Measurements from ENCODE around the gene RFT1. TPM values are rescaled to one million over a fixed set of nuclear protein-coding genes. Genes with fewer than 3 reads are reported as not detected.

The RFT1 gene
- total and polyA plus RNA-seq, 2 donors (not counting 3 experiments of a cell fraction or from before 2014, with no cell fraction given) = 29.8 to 39.9 TPM

GRCh38 chr3:53179580-53179979 lies 49.3 kb upstream of the RFT1 start:
- H4K20me1 ChIP-seq (replicated peaks; ENCODE audit: control insufficient read depth, extremely low read depth, insufficient read depth, low read length) = no peaks in the 10 kb centered on the region
- H3K4me3 ChIP-seq (replicated peaks in 1 of 3; ENCODE audit: insufficient read depth in 1 of 3, low read depth in 1 of 3, low read length in 3 of 3) = no peak overlapping the region
- H3K4me1 ChIP-seq (ENCODE audit: control insufficient read depth, extremely low read depth, insufficient read depth, low read length) = peaks cover 3% of the 10 kb centered on the region
- intact Hi-C loops (cut with micrococcal nuclease) = no loop called here
- no peaks in the 10 kb centered on the region for H3K9me1 ChIP-seq (replicated peaks; ENCODE audit: control insufficient read depth, extremely low read depth, insufficient read depth, low read length)
- no peaks in the 10 kb centered on the region for H3K9me3 ChIP-seq (replicated peaks; ENCODE audit: control insufficient read depth, insufficient read depth, low read length)
- DNase-seq (ENCODE audit: low read depth, low spot score) (no peak), FAIRE-seq (no peak)
- H3K27me3 ChIP-seq (ENCODE audit: control insufficient read depth in 2 of 2, insufficient read depth in 2 of 2, low read length in 2 of 2) = no peaks in the 10 kb centered on the region
- H3K79me2 ChIP-seq (ENCODE audit: control insufficient read depth, insufficient read depth, low read length) = no peaks in the 10 kb centered on the region
- H3K36me3 ChIP-seq (ENCODE audit: control insufficient read depth in 2 of 2, extremely low read depth in 1 of 2, insufficient read depth in 2 of 2, low read length in 2 of 2) = peaks cover 7 to 17% of the 10 kb centered on the region in 2 experiments
- no peak overlapping the region for H3K4me2 ChIP-seq (ENCODE audit: insufficient read depth, low read length)
- no peak overlapping the region for H3K27ac ChIP-seq (ENCODE audit: insufficient read depth, low read depth, low read length)
- BruUV-seq (replicated peaks) = no TSS peak
- H3K9ac ChIP-seq (replicated peaks; ENCODE audit: extremely low read depth, insufficient read depth, low read length) = no peak overlapping the region
- no peak overlapping the region for H2AFZ ChIP-seq (ENCODE audit: low read depth, low read length)
- ChIA-PET CTCF (no interaction called here), POLR2A (no interaction called here)
- TF ChIP-seq EZH2 (IDR thresholded peaks at IDR 0.05; ENCODE audit: borderline replicate concordance, low read depth, low read length, severe bottlenecking) = no peak
- no peak for TF ChIP-seq POLR2AphosphoS5 (IDR thresholded peaks at IDR 0.05; ENCODE audit: insufficient read depth, low read depth, low read length)
- TF ChIP-seq CTCF (IDR thresholded peaks at IDR 0.05; ENCODE audit: extremely low read depth in 1 of 2, insufficient read depth in 1 of 2, low read depth in 1 of 2, low read length in 2 of 2) = no peak
- TF ChIP-seq POLR2A (IDR thresholded peaks at IDR 0.05; ENCODE audit: low read depth, low read length) = no peak
- TF ChIP-seq JUN (IDR thresholded peaks at IDR 0.05; ENCODE audit: borderline replicate concordance, insufficient read depth, insufficient read length, low read depth) = no peak
- TF ChIP-seq MYC (IDR thresholded peaks at IDR 0.05; ENCODE audit: low read depth, low read length) = no peak
- TF ChIP-seq MAX (IDR thresholded peaks at IDR 0.05; ENCODE audit: insufficient read depth, insufficient read length) = no peak
- TF ChIP-seq FOS (IDR thresholded peaks at IDR 0.05; ENCODE audit: borderline replicate concordance, insufficient read depth, low read length) = no peak
- no peak for TF ChIP-seq GATA2 (IDR thresholded peaks at IDR 0.05; ENCODE audit: insufficient read depth, insufficient read length, low read depth, low read length)
- dilution Hi-C loops (cut with MboI; ENCODE audit: extremely low pct_ligation_motif_present, low sequenced_read_pairs) = no loop called here
